Ureter (tissue), 1 donor: ENCODE measurements around the gene RC3H2. TPM values are rescaled to one million over a fixed set of nuclear protein-coding genes. Genes with fewer than 3 reads are reported as not detected.

Source experiments
- DNase-seq: peaks from one replicate; pipeline ENCODE4 v3.0.0-alpha.2; 2020; ENCODE audit warnings: low spot score
- total RNA-seq: library from RNA; stranded (reverse); gene quantifications from one replicate; pipeline ENCODE4 v1.2.4, GENCODE V29; 2023
- donor health status: DM: yes; HTN: yes; CAD: no.

The RC3H2 gene, protein sequence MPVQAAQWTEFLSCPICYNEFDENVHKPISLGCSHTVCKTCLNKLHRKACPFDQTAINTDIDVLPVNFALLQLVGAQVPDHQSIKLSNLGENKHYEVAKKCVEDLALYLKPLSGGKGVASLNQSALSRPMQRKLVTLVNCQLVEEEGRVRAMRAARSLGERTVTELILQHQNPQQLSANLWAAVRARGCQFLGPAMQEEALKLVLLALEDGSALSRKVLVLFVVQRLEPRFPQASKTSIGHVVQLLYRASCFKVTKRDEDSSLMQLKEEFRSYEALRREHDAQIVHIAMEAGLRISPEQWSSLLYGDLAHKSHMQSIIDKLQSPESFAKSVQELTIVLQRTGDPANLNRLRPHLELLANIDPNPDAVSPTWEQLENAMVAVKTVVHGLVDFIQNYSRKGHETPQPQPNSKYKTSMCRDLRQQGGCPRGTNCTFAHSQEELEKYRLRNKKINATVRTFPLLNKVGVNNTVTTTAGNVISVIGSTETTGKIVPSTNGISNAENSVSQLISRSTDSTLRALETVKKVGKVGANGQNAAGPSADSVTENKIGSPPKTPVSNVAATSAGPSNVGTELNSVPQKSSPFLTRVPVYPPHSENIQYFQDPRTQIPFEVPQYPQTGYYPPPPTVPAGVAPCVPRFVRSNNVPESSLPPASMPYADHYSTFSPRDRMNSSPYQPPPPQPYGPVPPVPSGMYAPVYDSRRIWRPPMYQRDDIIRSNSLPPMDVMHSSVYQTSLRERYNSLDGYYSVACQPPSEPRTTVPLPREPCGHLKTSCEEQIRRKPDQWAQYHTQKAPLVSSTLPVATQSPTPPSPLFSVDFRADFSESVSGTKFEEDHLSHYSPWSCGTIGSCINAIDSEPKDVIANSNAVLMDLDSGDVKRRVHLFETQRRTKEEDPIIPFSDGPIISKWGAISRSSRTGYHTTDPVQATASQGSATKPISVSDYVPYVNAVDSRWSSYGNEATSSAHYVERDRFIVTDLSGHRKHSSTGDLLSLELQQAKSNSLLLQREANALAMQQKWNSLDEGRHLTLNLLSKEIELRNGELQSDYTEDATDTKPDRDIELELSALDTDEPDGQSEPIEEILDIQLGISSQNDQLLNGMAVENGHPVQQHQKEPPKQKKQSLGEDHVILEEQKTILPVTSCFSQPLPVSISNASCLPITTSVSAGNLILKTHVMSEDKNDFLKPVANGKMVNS
- 48.1 TPM for total RNA-seq

DNA sequence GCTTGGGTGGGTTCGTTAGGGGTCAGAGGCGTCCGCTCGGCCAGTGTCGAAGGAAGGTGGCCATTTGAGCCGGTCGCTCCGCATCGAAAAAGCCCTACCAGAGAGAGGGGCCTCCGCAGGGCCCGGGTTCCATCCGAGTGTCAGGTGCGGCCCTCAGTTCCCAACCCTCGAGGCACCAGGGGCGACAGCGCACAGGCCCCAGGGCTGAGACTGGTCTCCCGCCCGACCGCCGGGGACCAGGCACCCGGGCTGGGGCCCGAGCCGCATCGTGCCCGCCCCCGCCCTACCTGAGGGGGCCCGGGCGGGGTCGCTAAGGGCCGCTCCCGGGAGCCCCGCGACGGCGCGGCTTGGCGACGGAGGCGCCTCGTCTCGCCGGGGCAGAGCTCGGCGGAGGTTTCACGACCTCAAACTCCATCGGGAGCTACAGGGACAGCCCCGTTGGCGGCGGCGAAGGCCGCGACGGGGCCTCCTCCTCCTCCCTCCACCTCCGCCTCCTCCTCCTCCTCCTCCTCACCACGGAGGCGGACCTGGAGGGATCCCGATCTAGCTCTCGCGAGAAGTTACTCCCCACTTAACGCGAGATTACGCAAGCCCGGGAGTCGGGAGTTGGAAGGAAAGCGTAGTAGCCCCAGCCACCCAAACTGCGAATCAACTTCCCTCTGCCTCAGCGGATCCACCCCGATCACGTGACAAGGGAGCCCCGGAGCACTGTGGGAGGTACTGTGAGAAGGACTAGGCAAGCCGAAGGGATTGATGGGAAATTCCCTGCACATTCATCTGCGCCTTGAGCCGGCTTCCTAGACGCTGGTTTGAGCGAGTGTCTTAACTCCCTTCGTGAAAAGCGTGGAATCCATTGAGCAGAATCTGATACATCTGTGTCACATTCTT is at the start of gene RC3H2:
TSS of gene RC3H2 (minus strand) at position 537 of the 888 bp plus-strand sequence. CDS start 7,850 bp downstream, outside the sequence.
- peak; percentile 99 for DNase-seq

DNA sequence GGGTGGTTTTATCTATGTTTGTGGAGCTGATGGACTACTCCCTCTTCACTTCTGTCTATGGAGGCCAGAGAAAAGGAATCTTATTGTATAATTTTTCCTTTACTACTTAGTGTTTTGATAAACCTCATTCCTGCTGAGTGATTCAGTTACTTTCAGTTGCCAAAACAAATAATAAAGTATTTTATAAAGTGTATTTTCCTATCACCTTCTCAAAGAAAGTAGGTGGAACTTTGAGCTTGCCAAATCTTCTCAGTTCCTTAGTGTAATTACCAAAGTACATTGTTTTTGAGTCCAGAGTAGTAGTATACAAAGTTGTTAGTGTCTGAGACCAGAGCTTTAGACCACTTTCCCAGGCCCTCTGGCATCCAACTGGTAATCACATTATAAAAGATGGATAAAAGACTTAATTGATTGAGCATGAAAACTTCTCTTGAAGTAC is 49.1 kb upstream of the RC3H2 start:
- no peak for DNase-seq

DNA sequence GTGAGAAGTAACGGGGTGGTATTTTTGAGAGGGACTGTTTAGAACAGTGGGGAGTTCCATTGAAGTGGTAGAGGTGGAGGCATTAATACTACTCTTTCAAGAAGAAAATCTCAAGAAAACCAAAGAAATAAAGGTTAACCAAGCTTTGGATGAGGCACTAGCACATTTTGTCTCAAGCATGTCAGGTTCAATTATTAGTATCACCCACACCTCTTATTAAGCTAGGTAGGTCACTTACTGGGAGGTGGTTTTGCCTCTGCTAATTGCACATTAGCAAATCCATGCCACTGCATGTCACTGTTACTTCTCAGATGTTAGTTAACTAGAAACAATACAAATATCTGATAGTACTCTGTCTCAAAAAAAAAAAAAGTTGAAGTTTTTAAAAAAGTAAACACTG is 45.9 kb upstream of the RC3H2 start:
- DNase-seq = no peak

DNA sequence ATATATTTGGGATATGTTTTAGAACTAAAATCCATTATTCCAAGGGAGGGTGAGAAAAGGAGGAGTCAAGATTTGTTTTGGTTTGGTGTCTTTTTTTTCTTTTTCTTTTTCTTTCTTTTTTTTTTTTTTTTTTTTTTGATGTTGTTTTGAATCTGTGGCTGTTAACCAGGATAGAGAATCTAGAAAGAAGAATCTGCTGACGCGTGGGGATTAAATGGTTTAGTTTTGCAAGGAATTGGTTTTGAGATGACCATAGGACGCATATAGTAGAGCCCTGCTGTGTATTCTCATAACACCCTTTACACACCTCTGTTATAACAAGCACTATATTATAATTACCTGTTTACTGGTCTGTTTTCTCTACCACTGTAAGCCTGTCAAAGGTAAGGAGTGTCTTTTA is 45.1 kb upstream of the RC3H2 start:
- no peak for DNase-seq

DNA sequence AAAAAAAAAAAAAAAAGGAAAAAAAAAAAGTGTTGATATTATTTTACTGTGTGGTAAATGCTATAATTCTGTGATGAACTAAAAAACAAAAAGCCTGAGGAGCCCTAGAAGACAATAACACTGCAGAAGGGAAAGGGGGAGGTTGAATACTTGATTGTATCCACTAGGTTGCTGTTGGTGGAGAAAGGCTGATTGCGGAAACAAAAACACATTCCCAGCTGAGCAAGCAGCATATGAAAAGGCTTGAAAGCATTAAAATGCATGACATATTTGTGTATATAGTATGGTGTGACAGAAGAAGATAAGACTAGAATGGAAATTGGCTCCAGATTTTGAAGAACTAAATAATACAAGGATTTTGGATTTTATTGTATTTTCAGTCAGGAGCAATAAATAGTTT is 44.5 kb upstream of the RC3H2 start:
- DNase-seq = no peak

DNA sequence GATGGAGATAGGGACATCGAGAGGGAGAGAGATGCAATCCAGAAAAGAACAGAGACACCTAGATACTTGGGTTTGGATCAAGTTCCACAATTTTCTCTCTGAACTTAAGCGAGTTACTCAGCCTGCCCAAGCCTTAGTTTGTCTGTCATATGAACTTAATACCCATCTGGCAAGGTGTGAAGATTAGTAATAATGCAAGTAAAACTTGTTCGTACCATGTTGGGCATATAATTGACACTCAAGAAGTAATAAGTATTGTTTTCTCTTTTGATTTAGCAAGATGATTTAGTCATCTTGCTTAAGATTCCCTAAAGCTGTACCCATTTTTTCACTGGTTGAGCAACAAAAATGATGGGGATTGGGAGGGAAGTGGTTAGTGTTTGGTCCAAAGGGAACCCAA is 43.2 kb upstream of the RC3H2 start:
- DNase-seq = no peak

DNA sequence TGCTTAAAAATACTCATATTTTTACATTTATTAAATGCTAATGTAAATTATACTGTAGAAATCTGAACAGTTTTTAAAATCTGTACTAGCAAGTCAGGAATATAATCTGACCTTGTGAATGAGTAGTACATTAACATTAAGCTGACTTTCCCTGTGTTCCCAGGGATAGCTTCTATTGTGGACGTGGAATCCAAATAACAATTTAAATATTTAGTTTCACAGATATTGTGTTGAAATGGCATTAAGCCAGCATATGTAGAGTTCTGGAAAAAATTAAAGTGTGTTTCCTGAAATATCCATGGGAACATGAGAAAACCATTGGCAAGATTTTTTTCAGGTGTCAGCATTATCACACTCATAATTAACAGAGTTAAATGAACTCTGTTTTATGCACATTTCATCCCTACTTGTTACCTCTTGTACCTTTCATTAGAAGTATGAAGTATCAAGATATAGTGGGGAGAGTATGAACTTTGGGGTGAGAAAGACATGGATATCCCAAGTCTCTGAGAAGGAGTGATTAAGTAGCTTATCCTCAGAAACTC is 41.4 kb upstream of the RC3H2 start:
- no peak for DNase-seq

DNA sequence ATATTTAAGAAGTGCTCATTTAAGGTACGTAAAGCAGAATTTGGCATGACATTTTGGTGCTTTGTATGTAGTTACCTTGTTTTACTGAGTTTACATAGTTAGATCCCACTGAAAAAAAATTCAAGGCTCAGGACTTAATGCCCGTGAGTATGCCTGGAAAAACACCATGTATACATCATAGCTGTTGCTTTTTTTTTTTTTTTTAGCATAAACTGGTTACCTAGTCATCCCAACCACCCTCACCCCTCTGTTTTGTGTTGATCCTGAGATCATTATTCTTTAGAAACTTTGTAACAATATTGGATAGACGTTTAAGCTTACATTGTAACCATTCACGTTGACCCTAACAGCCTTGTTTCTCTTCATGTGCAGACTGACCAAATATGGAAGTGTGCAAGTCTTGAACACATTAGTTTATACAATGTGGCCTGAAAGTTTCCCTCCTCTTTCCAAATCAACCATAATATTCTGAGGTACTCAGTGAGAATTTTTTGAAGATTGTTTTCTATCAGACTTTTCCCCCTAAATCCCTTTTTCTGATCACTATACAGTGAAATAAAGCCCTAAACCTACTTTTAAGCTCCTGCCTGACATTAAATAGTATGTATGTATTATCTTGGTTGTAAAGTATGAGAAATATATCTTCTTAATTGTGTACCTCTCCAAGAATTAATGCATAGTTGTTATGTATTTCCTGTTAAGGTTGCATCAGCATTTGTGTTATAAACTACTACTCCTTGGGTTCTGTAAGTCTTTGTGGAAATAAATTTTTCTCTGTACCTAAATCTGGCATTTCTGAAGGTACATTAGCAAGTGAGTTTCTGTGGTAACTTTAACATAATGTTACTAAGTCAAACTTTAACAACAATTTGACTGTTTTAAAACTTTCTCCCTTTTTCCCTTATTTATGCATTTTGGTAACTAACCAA is 40.1 kb upstream of the RC3H2 start:
- DNase-seq = no peak

DNA sequence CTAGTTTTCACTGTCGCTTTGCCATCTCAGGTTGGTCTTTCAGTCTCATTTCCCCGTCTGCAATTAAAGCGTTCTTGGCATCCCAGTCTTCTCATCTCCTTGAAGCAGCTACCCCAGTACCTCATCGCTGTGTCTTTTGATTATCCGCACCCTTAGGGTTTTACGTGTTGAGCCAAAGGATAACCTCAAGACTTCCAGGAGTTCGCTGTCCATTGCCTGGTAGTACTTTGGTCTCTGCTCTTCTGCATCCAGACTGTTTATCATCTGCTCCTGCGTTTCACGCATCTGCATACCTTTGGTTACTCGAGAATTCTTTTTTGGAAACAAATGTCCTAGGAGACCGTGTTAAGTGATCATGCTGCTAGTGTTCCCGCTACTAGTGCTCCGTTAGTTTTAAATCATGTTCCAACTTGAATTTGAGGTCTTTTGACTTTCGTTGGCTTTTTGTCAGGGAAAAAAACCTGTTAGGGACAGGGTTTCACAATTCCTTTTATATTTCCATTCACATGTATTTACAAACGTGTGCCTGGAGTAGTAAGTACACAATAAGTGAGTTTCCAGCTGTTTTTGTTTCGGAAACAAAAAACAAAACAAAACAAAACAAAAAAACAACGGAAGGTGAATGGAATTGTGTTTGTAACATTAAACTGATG is 36.5 kb upstream of the RC3H2 start:
- no peak for DNase-seq

DNA sequence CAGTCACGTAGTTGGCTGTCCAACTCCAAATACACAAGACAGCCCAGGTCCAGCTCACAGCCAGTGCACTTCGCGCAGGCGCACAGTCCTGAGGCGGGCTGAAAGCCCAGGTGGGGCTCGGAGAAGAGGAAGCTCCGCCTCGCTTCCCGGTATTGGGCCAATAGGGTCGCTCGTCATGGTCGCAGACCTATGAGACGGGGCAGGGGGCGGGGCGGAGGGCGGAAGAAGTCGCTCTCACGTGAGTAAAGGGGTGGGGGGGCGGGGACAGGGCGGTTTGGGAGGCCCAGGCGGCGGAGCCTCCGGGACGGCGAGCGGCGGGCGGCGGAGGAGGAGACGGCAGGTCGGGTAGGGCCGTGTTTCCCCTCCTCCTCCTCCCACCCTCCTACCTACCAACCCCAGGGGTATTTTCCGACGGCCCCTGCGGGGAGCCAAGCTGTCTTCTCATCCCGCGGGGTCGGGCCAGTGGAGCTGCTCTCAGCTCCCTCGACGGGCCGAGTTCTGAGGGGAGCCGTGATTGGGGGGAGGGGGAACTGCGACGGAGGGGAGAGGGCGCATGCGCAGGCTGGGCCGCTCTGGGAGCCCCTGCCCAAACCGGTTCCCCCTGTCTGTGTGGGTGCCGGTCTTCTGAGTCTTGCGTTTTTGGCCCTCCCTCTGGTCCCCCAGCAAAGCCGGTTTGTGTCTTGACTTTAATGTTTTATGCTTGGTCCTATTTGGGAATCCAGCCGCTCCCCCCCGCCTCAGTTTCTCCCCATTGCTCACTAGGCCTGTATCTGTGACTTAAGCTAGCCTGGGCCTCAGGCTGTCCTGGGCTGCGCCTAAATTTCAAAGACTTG is 35.8 kb upstream of the RC3H2 start, which contains the start of gene RABGAP1:
TSS of gene RABGAP1 (plus strand) at position 272 of the 833 bp plus-strand sequence. CDS start 16,040 bp downstream, outside the sequence.
- DNase-seq = peak; percentile 99

DNA sequence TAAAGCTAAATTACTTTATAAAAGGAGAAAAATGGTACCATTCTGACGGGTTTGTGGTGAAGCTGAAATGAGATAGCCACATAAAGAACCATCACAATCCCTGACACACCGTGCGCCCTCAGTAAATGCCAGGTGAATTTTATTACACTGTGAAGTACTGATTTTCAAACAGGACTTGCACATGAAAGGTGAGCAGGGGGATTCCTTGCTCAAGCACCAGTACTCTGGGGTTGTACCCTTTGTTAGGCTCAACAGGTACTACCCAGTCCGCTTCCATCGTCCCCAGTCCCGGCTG is 35.2 kb upstream of the RC3H2 start:
- no peak for DNase-seq

DNA sequence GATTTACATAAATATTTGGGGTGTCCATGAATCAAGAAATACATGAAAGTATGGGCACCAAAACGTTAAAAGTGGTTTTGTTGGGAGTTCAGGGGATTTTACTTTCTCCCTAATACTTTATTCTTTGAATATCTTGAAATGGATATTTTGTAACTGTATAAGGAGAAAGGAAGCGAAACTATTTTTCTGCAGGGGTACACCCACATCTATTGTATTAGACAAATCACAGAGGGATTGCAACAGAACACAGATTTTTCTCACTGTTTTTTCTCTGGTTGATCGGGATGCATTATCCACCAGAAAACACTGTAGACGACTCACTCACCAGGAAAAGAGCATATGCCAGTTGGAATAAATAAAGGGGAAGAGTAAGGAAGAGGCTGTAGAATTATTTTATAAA is 34.4 kb upstream of the RC3H2 start:
- no peak for DNase-seq

DNA sequence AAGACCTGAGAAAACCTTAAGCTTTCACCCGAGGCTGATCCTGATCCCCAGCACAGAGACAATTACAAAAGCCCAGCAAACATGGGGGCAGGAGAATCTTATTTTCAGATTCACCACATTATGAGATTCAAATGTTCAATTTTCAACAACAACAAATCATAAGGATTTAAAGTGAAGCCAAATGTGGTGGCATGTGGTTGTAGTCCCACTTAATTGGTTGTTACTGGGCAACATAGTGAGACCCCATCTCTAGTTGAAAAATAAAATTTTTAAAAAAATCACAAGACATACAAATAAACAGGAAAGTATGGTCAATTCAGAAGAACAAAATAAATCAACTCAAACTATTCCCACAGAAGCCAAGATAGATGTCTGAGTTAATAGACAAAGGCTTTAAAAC is 31.7 kb upstream of the RC3H2 start:
- no peak for DNase-seq

DNA sequence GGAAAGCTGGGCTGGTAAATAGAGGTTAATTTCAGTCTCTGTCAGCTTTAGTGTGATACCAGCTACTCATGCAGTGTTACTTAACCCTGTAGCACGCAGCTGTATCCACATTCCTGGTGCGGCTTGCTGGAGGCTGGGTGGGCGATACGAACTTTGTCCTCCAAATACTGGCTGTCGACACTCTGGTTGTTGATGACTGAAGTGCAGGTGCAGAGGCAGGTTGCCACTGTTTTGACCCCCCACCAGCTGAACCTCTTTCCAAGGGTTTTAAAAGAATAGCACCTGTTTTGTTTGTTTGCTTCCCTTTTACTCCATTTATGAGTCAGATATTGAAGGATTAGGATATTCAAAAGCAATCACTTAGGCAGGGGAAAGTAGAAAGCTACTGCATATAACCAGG is 31.3 kb upstream of the RC3H2 start:
- no peak for DNase-seq

DNA sequence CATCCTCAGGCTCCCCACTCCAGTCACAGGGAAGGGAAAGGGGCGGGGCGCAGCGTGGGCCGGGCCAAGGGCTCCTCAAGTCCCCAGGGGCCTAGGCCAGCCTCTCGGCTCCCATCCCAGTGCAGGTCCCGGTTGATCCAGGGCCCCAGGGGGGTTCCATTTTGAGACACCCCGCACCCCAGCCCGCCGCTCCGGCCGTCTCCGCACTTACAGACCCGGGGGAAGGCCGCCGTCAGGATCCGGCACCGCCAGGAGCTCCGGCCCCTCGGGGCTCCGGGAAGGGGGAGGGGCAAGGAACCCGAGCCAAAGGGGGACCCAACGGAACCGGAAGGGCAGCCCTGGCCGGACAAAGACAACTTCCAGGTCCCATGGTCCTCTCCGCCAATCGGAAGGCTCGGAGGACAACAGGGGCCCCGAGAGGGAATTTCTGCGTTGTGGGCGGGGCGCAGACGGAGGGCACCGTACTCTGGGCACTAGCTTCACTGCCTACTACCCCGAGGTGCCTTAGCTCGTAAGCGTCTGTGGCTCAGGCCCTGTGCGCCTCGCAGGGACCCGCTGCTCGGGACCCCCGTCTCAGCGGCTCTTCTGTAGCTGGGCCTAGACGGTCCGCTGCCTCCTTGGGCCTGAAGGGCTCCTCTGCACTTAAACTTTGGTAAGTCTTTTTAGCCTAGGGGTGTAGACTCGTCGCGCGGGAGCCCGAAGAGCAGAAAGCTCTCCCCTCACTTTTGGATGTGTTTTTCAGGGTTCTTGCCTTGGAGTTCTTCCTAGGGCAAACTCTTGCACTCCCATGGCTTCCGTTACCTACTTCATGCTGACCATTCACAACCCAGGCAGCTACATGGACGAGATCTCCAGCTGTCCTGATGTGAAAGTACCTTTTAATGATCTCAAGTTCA is 26.3 kb upstream of the RC3H2 start, which contains the start of gene ZBTB26:
TSS of gene ZBTB26 (minus strand) at position 287 of the 896 bp plus-strand sequence. CDS start 11,578 bp downstream, outside the sequence.
- DNase-seq = peak; percentile 94

DNA sequence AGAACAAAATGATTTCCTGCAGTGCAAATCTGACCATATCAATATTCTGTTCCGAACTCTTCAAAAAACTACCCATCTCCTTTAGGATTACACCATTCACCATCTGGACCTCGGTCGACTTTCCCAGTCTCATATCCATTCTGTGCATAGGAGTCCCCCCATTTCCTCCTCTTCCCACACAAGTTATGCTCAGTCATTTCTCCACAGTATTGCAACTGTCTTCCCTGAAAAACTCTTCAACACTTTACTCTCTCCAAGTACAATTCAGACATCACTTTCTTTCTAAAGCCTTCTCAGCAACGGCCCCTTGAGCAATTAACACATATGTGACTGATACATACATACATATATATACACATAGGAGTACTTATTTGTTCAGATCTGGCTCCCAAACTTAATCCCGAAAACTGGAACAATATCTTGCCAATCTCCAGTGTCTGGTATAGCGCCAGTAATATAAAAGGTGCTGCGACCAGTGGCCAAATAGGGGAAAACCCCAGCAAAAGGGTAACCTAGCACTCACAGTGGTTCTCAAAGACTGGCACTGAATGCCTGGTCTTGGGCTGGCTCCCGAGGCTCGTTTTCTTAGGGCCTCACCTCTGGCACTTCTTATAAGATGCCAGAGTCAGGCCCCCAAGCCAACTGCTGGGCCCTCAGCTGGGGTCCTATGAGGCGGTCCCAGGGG is 25.5 kb upstream of the RC3H2 start:
- DNase-seq = no peak
